ENCODE measurements around the gene FGFRL1.

DNA sequence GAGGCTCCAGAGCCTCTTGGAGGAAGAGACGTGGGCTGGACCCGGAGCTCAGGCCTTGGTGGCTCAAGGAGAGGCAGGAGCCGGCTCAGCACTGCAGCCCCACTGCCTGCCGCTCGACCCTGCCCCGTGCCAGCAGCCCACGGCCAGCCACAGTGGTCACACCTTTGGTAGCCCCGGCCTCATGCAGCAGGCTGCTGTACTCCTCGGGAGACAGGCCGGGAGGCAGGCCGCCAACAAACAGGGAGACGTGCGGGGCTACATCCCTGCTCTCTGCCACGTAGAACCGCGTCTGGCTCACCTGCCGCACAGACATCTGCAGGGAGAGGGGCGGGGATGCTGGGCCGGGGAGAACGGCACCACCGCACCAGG lies 45.7 kb upstream of the FGFRL1 start:
- TF ChIP-seq POLR2AphosphoS5 (IDR thresholded peaks at IDR 0.05) (no peak), POLR2A (IDR thresholded peaks at IDR 0.05) (no peak)
- TF ChIP-seq, protein P1, sequence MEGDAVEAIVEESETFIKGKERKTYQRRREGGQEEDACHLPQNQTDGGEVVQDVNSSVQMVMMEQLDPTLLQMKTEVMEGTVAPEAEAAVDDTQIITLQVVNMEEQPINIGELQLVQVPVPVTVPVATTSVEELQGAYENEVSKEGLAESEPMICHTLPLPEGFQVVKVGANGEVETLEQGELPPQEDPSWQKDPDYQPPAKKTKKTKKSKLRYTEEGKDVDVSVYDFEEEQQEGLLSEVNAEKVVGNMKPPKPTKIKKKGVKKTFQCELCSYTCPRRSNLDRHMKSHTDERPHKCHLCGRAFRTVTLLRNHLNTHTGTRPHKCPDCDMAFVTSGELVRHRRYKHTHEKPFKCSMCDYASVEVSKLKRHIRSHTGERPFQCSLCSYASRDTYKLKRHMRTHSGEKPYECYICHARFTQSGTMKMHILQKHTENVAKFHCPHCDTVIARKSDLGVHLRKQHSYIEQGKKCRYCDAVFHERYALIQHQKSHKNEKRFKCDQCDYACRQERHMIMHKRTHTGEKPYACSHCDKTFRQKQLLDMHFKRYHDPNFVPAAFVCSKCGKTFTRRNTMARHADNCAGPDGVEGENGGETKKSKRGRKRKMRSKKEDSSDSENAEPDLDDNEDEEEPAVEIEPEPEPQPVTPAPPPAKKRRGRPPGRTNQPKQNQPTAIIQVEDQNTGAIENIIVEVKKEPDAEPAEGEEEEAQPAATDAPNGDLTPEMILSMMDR (IDR thresholded peaks at IDR 0.05), result no peak
